Liver (tissue), 3 donors: ENCODE measurements around the gene TAS1R2.

ENCODE experiments used
- FOXA1 ChIP-seq: IDR thresholded peaks from 2 replicates; pipeline ENCODE4 v1.6.1; 2016; ENCODE audit warnings: antibody characterized with exemption
- JUND ChIP-seq, 2 donors: IDR thresholded peaks; 2 replicates each; pipeline ENCODE4 v1.6.1; 2016; ENCODE audit warnings: antibody characterized with exemption in 2 of 2
- MAX ChIP-seq: IDR thresholded peaks from 2 replicates; pipeline ENCODE4 v1.6.1; 2016; ENCODE audit warnings: antibody characterized with exemption
- TAF1 ChIP-seq: conservative IDR thresholded peaks from 2 replicates; pipeline ENCODE4 v1.6.1; 2016; ENCODE audit warnings: antibody characterized with exemption, mild to moderate bottlenecking
- TF ChIP-seq, protein P1 (sequence below): fragments of 150-350 bp; IDR thresholded peaks from 2 replicates; pipeline ENCODE4 v1.5.1; 2017; ENCODE audit warnings: improper control_type of control experiment, low read depth, low read length; ENCODE audit not compliant: missing input control
- donor health status: healthy.
- donor health status: healthy.

DNA sequence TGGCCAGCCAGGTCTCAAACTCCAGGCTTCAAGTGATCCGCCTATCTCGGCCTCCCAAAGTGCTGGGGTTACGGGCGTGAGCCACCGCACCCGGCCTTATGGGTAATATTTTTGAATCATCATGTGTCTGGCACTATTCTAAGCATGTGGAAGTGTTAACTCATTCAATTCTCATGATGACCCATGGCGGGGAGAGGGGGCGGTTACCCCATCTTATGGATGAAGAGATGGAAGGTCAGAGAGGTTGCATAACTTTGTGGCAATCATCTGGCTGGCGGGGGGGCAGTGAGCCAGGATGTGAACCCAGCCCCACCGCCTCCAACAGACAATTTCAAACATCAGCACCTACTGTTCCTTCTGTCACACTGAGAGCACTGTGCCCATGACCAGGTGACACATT is 11.5 kb upstream of the TAS1R2 start:
- TF ChIP-seq FOXA1, result no peak
- no peak for TF ChIP-seq MAX
- no peak for TF ChIP-seq JUND (IDR thresholded peaks at IDR 0.05)
- TF ChIP-seq, protein P1, sequence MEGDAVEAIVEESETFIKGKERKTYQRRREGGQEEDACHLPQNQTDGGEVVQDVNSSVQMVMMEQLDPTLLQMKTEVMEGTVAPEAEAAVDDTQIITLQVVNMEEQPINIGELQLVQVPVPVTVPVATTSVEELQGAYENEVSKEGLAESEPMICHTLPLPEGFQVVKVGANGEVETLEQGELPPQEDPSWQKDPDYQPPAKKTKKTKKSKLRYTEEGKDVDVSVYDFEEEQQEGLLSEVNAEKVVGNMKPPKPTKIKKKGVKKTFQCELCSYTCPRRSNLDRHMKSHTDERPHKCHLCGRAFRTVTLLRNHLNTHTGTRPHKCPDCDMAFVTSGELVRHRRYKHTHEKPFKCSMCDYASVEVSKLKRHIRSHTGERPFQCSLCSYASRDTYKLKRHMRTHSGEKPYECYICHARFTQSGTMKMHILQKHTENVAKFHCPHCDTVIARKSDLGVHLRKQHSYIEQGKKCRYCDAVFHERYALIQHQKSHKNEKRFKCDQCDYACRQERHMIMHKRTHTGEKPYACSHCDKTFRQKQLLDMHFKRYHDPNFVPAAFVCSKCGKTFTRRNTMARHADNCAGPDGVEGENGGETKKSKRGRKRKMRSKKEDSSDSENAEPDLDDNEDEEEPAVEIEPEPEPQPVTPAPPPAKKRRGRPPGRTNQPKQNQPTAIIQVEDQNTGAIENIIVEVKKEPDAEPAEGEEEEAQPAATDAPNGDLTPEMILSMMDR, result no peak
- no peak for TF ChIP-seq TAF1
